Measurements from ENCODE around the gene CNGB1.

CNGB1 gene

DNA sequence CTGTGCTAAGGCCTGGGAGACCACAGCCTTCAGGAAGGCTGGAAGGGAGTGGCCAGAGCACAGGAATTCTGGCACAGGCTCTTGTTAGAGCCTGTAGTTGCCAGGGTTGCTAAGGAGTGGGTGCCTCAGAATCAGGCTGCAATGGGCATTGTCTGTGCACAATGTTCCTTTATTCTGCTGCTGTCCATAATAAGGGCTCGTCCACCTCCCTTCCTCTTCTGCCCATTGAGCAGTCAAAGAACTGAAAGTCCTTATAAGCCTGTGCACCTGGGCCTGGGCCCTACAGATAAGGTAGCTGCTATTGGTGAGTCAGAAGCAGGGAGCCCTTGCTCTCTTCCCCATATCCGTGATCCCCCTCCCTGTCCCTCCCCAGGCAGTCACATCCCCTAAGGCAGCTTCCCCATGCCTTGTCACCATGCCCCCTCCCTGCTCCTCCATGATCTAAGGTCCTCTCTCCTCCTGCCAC lies 5.4 kb upstream of the CNGB1 start:
- H3K36me3 ChIP-seq (ENCODE audit: control insufficient read depth in 1 of 2, insufficient read depth in 2 of 2, low read length in 2 of 2), result no peaks in the 10 kb centered on the region
- H3K4me1 ChIP-seq (ENCODE audit: control insufficient read depth in 1 of 2, insufficient read depth in 2 of 2, low read length in 2 of 2), result no peaks in the 10 kb centered on the region
- H3K27me3 ChIP-seq (ENCODE audit: control insufficient read depth in 1 of 2, insufficient read depth in 2 of 2, low read length in 2 of 2), result no peaks in the 10 kb centered on the region
- no peak overlapping the region for H3K9ac ChIP-seq (ENCODE audit: low read depth in 1 of 2, low read length in 2 of 2)
- no peak overlapping the region for H3K4me3 ChIP-seq (ENCODE audit: low read depth in 1 of 2, low read length in 2 of 2)
- no peaks in the 10 kb centered on the region for H3K9me3 ChIP-seq (ENCODE audit: control insufficient read depth in 1 of 2, low read length in 2 of 2)
- H3K27ac ChIP-seq (ENCODE audit: low read depth, low read length), result no peak overlapping the region

DNA sequence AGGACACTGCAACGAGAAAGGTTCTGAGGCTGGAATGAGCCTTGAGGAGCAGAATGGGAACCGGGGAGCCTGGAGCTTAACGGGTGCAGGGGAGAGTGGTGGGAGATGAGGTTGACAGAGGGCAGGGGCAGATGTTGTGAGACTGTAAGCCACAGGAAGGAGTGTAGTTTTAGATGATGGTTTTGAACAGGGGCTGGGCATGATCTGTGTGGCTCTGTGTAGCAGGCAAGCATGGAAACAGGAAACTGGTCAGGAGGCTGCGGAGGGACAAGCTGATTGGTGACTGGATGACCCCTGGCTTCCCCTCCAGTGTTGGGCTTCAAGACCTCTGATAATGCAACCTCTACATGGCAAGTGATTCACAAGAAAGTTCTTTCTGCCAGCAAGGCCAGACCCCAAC lies 1.4 kb upstream of the CNGB1 start:
- no peak overlapping the region for H3K4me3 ChIP-seq (ENCODE audit: low read depth in 1 of 2, low read length in 2 of 2)
- no peaks in the 10 kb centered on the region for H3K36me3 ChIP-seq (ENCODE audit: control insufficient read depth in 1 of 2, insufficient read depth in 2 of 2, low read length in 2 of 2)
- H3K9me3 ChIP-seq (ENCODE audit: control insufficient read depth in 1 of 2, low read length in 2 of 2), result no peaks in the 10 kb centered on the region
- H3K27ac ChIP-seq (ENCODE audit: low read depth, low read length), result no peak overlapping the region
- no peaks in the 10 kb centered on the region for H3K27me3 ChIP-seq (ENCODE audit: control insufficient read depth in 1 of 2, insufficient read depth in 2 of 2, low read length in 2 of 2)
- H3K4me1 ChIP-seq (ENCODE audit: control insufficient read depth in 1 of 2, insufficient read depth in 2 of 2, low read length in 2 of 2), result no peaks in the 10 kb centered on the region
- no peak overlapping the region for H3K9ac ChIP-seq (ENCODE audit: low read depth in 1 of 2, low read length in 2 of 2)

DNA sequence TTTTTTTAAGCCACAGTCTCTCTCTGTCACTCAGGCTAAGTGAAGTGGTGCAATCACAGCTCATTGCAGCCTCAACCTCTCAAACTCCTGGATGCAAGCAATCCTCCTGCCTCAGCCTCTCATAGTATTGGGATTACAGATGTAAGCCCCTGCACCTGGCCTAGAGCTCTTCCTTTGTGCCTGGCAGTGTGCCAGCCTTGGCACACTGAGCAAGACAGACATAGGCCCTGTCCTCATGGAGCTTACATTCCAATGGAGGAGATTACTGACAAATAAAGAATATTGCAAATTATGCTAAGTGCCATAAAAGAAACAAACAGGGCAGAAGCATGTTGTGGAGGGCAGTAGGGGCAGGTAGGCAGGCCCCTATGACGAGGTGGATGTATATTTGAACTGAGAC lies 920 bp upstream of the CNGB1 start:
- Histone ChIP-seq H3K36me3 (ENCODE audit: control insufficient read depth in 1 of 2, insufficient read depth in 2 of 2, low read length in 2 of 2) (no peaks in the 10 kb centered on the region), H3K27ac (ENCODE audit: low read depth, low read length) (no peak overlapping the region), H3K9me3 (ENCODE audit: control insufficient read depth in 1 of 2, low read length in 2 of 2) (no peaks in the 10 kb centered on the region), H3K4me3 (ENCODE audit: low read depth in 1 of 2, low read length in 2 of 2) (no peak overlapping the region), H3K9ac (ENCODE audit: low read depth in 1 of 2, low read length in 2 of 2) (no peak overlapping the region), H3K27me3 (ENCODE audit: control insufficient read depth in 1 of 2, insufficient read depth in 2 of 2, low read length in 2 of 2) (no peaks in the 10 kb centered on the region), H3K4me1 (ENCODE audit: control insufficient read depth in 1 of 2, insufficient read depth in 2 of 2, low read length in 2 of 2) (no peaks in the 10 kb centered on the region)

DNA sequence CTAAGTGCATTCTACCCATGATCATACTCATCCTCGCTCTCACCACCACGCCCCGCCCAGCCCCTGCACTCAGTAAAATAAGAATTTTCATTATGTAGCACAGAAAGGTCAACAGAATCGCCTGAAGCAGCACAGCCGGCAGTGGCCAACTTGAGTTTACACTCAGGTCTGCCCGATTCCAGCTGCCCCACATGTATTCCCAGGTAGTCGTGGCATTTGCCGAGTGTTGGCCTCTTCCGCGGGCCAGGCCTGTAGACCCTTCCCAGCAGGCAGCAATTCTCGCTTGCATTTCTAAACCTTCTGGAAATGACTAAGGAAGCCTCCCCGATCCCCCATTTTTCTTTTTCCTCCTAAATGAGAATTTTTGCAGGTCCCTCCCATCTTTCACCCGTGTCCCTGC lies 609 bp downstream of the CNGB1 start:
- H3K27me3 ChIP-seq (ENCODE audit: control insufficient read depth in 1 of 2, insufficient read depth in 2 of 2, low read length in 2 of 2), result no peaks in the 10 kb centered on the region
- H3K9ac ChIP-seq (ENCODE audit: low read depth in 1 of 2, low read length in 2 of 2), result no peak overlapping the region
- no peak overlapping the region for H3K4me3 ChIP-seq (ENCODE audit: low read depth in 1 of 2, low read length in 2 of 2)
- no peak overlapping the region for H3K27ac ChIP-seq (ENCODE audit: low read depth, low read length)
- H3K4me1 ChIP-seq (ENCODE audit: control insufficient read depth in 1 of 2, insufficient read depth in 2 of 2, low read length in 2 of 2), result peaks cover 0 to 4% of the 10 kb centered on the region in 2 donors
- no peaks in the 10 kb centered on the region for H3K36me3 ChIP-seq (ENCODE audit: control insufficient read depth in 1 of 2, insufficient read depth in 2 of 2, low read length in 2 of 2)
- no peaks in the 10 kb centered on the region for H3K9me3 ChIP-seq (ENCODE audit: control insufficient read depth in 1 of 2, low read length in 2 of 2)

DNA sequence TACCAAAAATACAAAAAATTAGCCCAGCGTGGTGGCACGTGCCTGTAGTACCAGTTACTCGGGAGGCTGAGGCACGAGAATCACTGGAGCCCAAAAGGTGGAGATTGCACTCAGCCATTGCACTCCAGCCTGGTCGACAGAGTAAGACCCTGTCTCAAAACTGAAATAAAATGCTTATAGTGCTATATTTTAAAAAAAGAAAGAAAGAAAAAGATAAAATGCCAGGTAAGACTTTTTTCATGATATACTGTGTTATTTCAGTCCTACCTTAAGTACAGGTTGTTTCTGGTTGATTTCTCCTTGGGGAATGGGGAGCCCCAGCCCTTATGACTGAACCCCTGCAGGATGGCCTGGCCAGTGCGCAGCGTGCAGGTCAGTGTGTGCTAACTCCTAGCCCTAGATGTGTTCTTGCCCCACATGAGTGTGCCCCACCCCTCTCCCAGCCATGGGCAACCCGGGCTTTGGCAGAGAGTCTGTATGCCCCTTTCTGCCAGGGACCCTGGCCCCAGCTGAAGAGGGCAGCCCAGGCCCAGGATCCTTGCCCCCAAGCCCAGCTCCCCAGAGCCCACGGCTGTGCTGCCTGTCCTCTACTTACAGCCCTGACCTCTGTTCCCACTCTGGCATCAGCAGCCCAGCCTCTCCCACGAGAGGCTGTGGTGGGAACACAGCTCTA lies 1.3 kb downstream of the CNGB1 start:
- Histone ChIP-seq H3K9ac (ENCODE audit: low read depth in 1 of 2, low read length in 2 of 2) (no peak overlapping the region), H3K4me3 (ENCODE audit: low read depth in 1 of 2, low read length in 2 of 2) (no peak overlapping the region), H3K4me1 (ENCODE audit: control insufficient read depth in 1 of 2, insufficient read depth in 2 of 2, low read length in 2 of 2) (peaks cover 0 to 4% of the 10 kb centered on the region in 2 donors), H3K9me3 (ENCODE audit: control insufficient read depth in 1 of 2, low read length in 2 of 2) (no peaks in the 10 kb centered on the region), H3K27ac (ENCODE audit: low read depth, low read length) (no peak overlapping the region), H3K36me3 (ENCODE audit: control insufficient read depth in 1 of 2, insufficient read depth in 2 of 2, low read length in 2 of 2) (no peaks in the 10 kb centered on the region), H3K27me3 (ENCODE audit: control insufficient read depth in 1 of 2, insufficient read depth in 2 of 2, low read length in 2 of 2) (no peaks in the 10 kb centered on the region)

DNA sequence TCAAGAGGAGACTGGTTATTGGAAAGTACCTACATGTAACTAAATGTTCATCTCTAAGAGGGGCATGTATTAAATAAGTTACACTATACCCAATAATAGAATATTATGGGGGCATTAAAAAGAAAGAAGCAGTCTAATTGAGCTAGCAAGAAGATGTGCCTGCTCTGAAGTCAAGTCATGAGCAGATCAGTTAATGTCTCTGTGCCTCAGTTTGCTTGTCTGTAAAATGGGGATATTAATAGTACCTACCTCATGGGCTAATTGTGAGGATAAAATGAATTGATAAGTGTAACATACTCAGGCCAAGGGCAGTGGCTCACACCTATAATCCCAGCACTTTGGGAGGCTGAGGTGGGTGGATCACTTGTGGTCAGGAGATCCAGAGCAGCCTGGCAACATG lies 3.0 kb downstream of the CNGB1 start:
- H3K27ac ChIP-seq (ENCODE audit: low read depth, low read length), result no peak overlapping the region
- no peaks in the 10 kb centered on the region for H3K27me3 ChIP-seq (ENCODE audit: control insufficient read depth in 1 of 2, insufficient read depth in 2 of 2, low read length in 2 of 2)
- no peaks in the 10 kb centered on the region for H3K9me3 ChIP-seq (ENCODE audit: control insufficient read depth in 1 of 2, low read length in 2 of 2)
- peaks cover 0 to 4% of the 10 kb centered on the region in 2 donors for H3K4me1 ChIP-seq (ENCODE audit: control insufficient read depth in 1 of 2, insufficient read depth in 2 of 2, low read length in 2 of 2)
- no peak overlapping the region for H3K4me3 ChIP-seq (ENCODE audit: low read depth in 1 of 2, low read length in 2 of 2)
- no peaks in the 10 kb centered on the region for H3K36me3 ChIP-seq (ENCODE audit: control insufficient read depth in 1 of 2, insufficient read depth in 2 of 2, low read length in 2 of 2)
- no peak overlapping the region for H3K9ac ChIP-seq (ENCODE audit: low read depth in 1 of 2, low read length in 2 of 2)

DNA sequence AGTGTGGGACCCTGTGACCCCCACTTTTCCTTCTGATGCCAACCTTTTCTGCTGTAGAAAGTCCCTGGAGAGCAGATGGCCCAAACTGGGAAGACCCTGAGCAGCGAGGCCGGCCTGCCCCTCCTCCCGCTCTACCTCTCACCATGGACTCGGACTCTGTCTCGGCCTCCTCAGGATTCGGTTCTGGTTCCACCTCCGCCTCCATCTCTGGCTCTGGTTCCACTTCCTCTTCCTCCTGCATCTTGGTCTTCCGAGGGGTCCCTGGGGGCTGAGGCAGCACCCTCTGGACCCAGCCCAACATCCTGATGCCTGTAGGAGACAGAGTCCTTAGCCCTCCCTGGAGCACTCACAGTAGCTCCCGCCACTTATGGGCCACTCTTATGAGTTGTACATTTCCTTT lies 3.9 kb downstream of the CNGB1 start:
- Histone ChIP-seq H3K9ac (ENCODE audit: low read depth in 1 of 2, low read length in 2 of 2) (no peak overlapping the region), H3K9me3 (ENCODE audit: control insufficient read depth in 1 of 2, low read length in 2 of 2) (no peaks in the 10 kb centered on the region), H3K4me1 (ENCODE audit: control insufficient read depth in 1 of 2, insufficient read depth in 2 of 2, low read length in 2 of 2) (peaks cover 0 to 4% of the 10 kb centered on the region in 2 donors), H3K36me3 (ENCODE audit: control insufficient read depth in 1 of 2, insufficient read depth in 2 of 2, low read length in 2 of 2) (no peaks in the 10 kb centered on the region), H3K27ac (ENCODE audit: low read depth, low read length) (no peak overlapping the region), H3K4me3 (ENCODE audit: low read depth in 1 of 2, low read length in 2 of 2) (no peak overlapping the region), H3K27me3 (ENCODE audit: control insufficient read depth in 1 of 2, insufficient read depth in 2 of 2, low read length in 2 of 2) (no peaks in the 10 kb centered on the region)

DNA sequence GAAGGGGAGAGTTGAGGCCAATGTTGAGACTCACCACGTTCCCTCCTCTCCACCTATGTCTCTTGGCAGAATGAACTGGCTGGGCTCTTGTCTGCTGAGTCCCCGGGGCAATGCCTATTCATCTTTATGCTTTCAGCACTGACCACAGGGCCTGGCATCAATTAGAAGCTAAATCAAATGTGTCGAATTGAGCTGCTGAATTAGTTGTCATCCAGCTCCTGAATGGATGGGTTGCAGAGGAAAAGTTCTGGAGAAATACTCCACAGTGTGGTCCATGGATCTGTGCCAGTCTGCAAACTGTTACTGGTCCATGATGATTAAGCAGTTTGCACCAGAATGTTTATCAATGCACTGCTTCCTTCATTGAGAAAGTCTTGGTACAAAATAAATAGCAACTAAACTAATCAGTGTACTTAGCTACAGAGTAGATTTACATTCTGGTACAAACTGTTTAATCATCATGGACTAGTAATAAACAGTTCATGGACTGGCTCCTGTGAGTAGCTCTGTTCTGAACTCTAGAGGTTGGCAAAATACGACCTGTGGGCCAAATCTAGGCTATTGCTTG lies 4.6 kb downstream of the CNGB1 start:
- Histone ChIP-seq H3K9me3 (ENCODE audit: control insufficient read depth in 1 of 2, low read length in 2 of 2) (no peaks in the 10 kb centered on the region), H3K36me3 (ENCODE audit: control insufficient read depth in 1 of 2, insufficient read depth in 2 of 2, low read length in 2 of 2) (no peaks in the 10 kb centered on the region), H3K4me3 (ENCODE audit: low read depth in 1 of 2, low read length in 2 of 2) (no peak overlapping the region), H3K9ac (ENCODE audit: low read depth in 1 of 2, low read length in 2 of 2) (no peak overlapping the region), H3K4me1 (ENCODE audit: control insufficient read depth in 1 of 2, insufficient read depth in 2 of 2, low read length in 2 of 2) (peaks cover 0 to 4% of the 10 kb centered on the region in 2 donors), H3K27me3 (ENCODE audit: control insufficient read depth in 1 of 2, insufficient read depth in 2 of 2, low read length in 2 of 2) (no peaks in the 10 kb centered on the region), H3K27ac (ENCODE audit: low read depth, low read length) (no peak overlapping the region)

DNA sequence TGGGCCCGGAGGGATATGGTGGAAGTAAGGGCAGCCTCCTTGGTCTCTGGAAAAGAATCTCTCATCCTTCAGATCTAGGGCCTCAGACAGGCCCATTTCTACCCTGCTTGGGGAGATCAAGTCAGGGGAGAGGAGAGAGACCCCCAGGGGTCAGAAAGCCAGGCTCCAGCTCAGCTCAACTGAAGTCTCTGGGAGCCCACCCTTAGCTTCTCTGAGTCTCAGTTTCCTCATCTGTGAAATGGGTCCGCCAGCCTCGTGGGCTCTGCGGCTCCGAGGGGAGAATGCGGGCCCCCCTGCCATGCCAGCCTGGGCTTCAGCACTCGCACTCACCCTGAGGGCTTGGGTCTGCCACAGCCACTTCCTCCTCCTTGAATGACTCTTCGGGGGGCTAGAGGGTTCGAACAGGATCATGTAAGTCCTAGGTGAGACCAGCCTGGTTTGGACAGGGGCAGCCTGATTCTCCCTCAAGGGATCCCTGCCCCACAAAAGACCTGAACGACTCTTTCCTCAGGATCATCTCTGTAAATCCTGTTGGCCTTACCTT lies 6.7 kb downstream of the CNGB1 start:
- no peaks in the 10 kb centered on the region for H3K9me3 ChIP-seq (ENCODE audit: control insufficient read depth in 1 of 2, low read length in 2 of 2)
- no peak overlapping the region for H3K27ac ChIP-seq (ENCODE audit: low read depth, low read length)
- H3K9ac ChIP-seq (ENCODE audit: low read depth in 1 of 2, low read length in 2 of 2), result no peak overlapping the region
- no peaks in the 10 kb centered on the region for H3K36me3 ChIP-seq (ENCODE audit: control insufficient read depth in 1 of 2, insufficient read depth in 2 of 2, low read length in 2 of 2)
- H3K27me3 ChIP-seq (ENCODE audit: control insufficient read depth in 1 of 2, insufficient read depth in 2 of 2, low read length in 2 of 2), result no peaks in the 10 kb centered on the region
- H3K4me1 ChIP-seq (ENCODE audit: control insufficient read depth in 1 of 2, insufficient read depth in 2 of 2, low read length in 2 of 2), result peaks cover 0 to 4% of the 10 kb centered on the region in 2 donors
- no peak overlapping the region for H3K4me3 ChIP-seq (ENCODE audit: low read depth in 1 of 2, low read length in 2 of 2)

DNA sequence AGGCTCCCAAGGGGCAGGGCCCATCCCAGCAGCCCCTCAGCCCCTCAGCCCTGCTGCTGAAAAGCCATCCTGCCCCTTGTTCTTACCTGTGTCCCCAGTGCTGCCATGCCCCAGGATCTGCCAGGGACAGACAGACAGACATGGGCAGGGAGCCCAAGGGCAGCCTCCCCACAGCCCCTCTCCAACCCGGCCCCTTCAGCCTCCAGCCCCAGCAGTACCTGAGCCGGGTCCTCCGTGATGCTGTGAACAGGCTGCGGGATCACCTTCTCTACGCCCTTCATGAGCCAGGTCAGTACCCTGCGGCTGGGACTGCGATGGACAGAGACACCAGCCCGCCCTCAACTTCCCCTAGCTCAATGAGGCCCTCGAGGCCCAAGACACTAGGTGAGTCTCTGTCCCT lies 8.2 kb downstream of the CNGB1 start:
- Histone ChIP-seq H3K4me1 (ENCODE audit: control insufficient read depth in 1 of 2, insufficient read depth in 2 of 2, low read length in 2 of 2) (peaks cover 0 to 4% of the 10 kb centered on the region in 2 donors), H3K9ac (ENCODE audit: low read depth in 1 of 2, low read length in 2 of 2) (no peak overlapping the region), H3K27me3 (ENCODE audit: control insufficient read depth in 1 of 2, insufficient read depth in 2 of 2, low read length in 2 of 2) (no peaks in the 10 kb centered on the region), H3K36me3 (ENCODE audit: control insufficient read depth in 1 of 2, insufficient read depth in 2 of 2, low read length in 2 of 2) (no peaks in the 10 kb centered on the region), H3K4me3 (ENCODE audit: low read depth in 1 of 2, low read length in 2 of 2) (no peak overlapping the region), H3K9me3 (ENCODE audit: control insufficient read depth in 1 of 2, low read length in 2 of 2) (no peaks in the 10 kb centered on the region), H3K27ac (ENCODE audit: low read depth, low read length) (no peak overlapping the region)
